Measurements from ENCODE around the gene POF1B.
"Not testable (repeated sequence)": the region's sequence is repeated elsewhere in the genome, so short reads cannot be mapped to it uniquely, and the experiment has no call there.

POF1B gene, protein sequence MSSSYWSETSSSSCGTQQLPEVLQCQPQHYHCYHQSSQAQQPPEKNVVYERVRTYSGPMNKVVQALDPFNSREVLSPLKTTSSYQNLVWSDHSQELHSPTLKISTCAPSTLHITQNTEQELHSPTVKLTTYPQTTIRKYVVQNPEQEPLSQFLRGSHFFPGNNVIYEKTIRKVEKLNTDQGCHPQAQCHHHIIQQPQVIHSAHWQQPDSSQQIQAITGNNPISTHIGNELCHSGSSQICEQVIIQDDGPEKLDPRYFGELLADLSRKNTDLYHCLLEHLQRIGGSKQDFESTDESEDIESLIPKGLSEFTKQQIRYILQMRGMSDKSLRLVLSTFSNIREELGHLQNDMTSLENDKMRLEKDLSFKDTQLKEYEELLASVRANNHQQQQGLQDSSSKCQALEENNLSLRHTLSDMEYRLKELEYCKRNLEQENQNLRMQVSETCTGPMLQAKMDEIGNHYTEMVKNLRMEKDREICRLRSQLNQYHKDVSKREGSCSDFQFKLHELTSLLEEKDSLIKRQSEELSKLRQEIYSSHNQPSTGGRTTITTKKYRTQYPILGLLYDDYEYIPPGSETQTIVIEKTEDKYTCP

DNA sequence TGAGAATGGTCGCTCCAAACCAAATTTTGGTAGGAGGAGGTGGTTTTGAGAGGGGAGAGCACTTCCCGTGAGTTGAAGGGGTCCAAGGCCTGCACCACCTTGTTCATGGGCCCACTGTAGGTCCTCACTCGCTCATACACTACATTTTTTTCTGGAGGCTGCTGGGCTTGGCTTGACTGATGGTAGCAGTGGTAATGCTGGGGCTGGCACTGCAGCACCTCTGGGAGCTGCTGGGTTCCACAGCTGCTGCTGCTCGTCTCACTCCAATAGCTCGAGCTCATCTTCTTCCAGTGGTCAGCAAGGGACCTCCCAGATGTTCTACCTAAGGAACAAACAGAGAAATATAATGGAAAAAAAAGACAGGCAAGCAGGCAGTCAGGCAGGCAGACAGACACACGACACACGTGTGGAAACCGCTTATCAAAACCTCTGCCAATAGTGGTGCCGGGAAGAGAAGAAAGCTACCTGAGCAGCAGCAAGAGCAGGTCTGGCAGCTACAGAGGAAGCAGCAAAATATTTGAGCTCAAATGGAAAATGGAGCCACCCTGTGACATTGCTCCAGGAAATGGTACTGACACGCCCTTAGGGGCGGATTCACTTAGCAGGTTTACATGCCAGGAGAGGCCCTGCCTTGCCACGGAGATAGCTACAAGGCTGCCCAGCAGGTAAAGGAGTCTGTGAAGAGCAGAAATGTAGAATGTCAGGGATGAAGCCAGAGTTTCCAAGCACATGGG, at the start of gene POF1B:
POF1B (minus strand) TSS at position 492 of the 734 bp plus-strand sequence; CDS start at position 281, 211 bp downstream.
- DNase-seq (ENCODE audit: low read depth in 3 of 3, low spot score in 1 of 3): no peak

DNA sequence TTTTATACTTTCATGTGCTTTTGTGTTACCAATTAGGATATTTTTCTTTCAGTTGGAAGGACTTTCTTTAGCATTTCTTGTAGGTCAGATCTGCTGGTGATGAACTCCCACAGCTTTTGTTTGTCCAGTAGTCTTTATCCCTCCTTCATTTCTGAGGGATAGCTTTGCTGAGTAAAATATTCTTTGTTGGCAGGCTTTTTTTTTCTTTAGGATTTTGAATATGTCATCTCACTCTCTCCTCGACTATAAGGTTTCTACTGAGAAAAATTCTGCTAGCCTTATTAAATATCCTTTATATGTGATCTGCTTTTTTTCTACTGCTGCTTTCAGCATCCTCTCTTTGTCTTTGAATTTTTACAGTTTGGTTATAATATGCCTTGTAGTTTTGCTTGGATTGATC, 49.6 kb upstream of the POF1B start:
- no peak for DNase-seq (ENCODE audit: low read depth in 3 of 3, low spot score in 1 of 3)

DNA sequence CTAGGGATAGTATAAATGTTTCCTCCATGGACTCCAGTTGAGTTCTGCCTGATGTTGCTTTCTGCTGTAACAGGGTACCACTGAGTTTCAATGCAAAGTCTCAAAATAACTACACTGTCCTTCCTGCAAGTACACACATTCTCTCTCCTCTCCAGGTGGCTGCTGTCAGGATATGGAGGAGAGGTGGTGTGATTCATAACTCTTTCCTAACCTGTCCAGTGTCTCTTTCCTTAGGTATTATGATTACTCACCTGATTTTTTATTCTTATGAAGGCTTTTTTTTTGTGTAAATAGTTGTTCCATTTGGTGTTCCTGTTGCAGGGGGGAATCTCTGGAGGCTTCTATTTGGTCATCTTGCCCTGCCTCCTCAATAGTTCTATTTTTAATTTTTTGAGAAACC, 39.8 kb upstream of the POF1B start:
- no peak for DNase-seq (ENCODE audit: low read depth in 3 of 3, low spot score in 1 of 3)

DNA sequence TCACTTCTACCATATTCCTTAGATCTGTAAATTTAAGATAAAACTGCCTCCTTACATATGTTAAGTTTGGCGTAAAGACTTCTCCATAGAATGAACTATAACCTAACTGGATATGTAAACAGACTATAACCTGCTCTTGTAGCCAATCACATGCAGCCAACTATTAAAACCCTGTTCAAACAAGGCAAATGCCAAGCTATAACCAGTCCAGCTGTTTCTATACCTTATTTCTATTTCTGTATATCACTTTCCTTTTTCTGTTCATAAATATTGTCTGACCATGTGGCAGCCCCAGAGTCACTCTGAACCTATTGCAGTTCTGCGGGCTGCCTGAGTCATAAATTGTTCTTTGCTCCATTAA, 12.4 kb upstream of the POF1B start:
- no peak for DNase-seq (ENCODE audit: low read depth in 3 of 3, low spot score in 1 of 3)

DNA sequence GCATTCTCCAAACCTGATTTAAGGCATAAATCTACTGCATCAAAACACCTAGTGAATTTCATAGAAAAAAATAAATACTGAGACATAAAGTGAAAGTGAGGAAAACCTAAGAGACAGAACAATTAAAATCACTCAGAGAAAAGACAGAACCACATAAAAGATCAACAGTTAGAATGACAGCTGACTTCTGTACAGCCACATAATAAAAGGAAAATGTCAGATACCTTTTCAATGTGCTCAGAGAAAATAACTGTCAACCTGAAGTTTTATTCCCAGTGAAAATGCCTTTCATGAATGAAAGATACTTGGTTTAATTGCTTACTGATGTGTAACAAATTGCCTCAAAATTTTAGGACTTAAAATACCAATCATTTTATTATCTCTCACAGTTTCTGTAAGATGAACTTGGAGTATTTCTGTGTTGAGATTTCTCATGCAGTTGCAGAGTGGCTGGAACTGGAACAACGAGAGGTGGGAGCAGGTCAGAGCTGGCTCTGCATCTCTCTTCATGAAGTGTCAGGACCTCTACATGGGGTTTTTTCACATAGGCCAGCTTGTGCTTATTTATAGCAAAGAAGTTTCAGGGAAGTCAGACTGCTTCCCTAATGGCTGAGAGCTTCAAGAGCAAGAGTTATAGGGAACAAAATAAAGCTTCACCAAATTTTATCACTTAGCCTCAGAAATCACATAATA, 11.9 kb upstream of the POF1B start:
- DNase-seq (ENCODE audit: low read depth in 3 of 3, low spot score in 1 of 3): no peak

DNA sequence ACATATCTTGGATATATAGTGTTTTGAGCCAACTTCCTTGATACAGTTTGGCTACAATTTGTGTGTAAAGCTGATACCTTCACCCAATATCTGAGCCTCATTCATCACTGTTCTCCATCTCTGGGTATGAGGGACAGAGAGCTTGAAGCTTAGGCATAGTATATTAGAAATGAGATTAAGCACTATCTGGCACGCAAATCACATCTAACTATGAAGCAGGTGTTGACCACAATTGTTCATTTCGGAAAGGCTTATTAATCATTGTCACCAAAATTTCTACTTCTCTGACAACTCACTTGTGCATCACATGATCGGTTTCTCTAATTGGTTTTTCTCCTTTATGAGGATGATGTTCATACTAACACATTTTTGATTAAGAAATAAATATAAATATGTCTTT, 2.1 kb upstream of the POF1B start:
- DNase-seq (ENCODE audit: low read depth in 3 of 3, low spot score in 1 of 3): no peak

DNA sequence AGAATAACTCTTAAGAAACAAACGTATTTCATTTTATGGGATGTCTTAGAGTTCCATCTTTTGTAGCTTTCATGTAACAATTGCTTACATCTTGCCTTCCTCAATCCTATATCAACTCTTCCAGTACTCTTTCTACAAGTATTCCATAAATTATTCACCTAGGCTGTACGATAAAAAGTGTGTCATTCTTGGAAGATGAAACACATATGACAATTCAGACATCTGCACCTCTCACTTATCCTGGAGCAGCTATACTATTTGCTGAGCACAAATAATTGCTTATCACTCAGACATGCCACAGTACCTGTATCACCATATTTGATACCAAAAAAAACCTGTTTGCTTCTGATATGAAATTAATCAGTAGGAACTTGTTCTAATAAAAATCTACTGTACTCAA, 1.0 kb downstream of the POF1B start:
- no peak for DNase-seq (ENCODE audit: low read depth in 3 of 3, low spot score in 1 of 3)

DNA sequence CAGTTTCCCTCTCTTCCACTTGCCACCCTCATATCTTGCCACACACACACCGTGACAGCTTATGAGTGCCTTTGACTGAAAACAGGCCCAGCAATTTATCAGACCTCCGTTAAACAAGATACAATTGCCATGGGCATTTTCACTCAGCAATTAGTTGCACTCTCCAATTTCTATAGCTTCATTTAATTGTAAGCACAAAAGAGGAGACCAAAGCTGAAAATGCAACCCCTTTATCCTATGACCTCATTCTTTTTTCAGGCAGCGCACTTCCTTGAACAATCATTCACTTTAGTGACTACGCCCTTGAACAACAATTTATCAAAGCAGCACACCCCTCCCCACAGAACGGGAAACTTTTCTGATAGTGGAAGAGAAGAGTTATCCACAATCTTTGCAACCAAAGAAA, 4.1 kb downstream of the POF1B start:
- DNase-seq (ENCODE audit: low read depth in 3 of 3, low spot score in 1 of 3): no peak

DNA sequence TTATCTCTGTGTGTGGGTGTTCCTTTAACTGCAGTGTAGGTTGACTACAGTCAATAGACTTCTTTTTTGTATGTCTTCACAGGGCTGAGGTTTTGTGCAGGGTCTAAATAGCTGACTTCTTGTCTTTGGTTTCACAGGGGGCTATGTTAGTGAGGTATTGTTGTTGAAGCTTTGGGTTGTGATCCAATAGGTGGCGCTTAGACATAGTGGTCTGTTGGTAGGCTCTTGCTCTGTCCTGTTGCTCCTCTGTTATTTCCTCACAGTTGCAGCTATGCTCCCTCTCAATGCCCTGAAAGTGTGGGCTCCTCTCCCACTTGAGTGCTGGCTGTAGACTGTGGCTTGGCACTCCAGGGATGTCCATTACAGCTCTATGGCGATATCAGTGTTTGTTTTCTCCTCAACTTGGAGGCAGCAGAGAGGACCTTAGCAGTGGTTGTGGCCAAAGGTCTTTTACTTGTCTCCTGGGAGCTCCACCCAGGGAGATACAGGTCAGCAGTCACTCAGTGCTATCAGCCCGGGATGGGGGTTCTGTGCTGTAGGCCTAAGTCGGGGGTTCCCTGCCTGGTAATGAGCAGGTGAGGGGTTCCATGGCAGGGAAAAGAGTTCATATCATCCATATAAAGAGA, 14.0 kb downstream of the POF1B start:
- DNase-seq (ENCODE audit: low read depth in 3 of 3, low spot score in 1 of 3): no peak

DNA sequence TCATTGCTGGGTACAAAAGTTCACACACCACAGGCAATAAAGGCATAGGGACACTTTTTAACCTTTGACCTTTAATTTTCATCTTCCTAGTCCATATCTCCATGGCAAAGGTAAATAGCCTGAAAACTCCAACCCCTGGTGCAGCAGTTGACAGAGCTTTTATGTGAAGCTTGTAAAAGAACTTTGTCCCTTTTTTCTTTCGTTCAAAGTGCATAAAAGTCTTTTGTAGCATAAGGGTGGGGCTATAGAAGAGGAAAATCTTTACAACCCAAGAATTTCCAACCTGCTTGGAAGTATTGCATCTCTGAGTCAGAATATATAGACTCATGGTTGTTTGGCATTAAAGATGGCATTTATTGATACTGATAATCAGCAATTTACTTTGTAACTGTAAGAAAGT, 20.4 kb downstream of the POF1B start:
- DNase-seq (ENCODE audit: low read depth in 3 of 3, low spot score in 1 of 3): no peak

DNA sequence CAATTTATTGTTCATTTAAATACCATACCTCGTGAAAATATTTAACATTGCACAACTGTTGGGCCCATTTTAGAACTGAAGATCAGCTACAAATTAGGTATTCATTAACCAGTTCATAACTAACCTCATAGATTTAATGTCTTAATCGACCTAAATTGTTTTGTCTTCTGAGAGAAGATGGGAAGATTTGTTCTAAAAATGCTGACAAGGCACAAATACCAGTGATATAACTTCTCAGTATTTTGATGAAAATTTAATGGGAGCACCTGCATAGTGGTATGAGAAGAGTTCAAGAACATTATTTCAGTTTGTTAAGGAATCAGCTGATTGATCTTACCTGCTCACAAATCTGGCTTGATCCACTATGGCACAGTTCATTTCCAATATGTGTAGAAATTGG, 33.9 kb downstream of the POF1B start:
- no peak for DNase-seq (ENCODE audit: low read depth in 3 of 3, low spot score in 1 of 3)

DNA sequence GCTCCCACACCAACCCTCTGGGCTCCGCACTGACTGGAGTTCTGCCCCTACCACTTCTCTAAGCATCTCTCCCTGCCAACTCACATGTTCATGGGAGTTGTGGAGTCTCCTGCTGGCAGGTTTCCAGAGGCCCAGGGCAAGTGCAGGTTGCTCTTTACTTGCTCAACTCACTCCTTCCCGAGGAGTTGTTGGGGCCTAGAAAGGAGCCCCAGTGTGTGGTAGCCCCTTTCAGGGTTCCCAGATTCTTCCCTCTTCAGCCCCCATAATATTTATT, 52.5 kb downstream of the POF1B start:
- no peak for DNase-seq (ENCODE audit: low read depth in 3 of 3, low spot score in 1 of 3)

DNA sequence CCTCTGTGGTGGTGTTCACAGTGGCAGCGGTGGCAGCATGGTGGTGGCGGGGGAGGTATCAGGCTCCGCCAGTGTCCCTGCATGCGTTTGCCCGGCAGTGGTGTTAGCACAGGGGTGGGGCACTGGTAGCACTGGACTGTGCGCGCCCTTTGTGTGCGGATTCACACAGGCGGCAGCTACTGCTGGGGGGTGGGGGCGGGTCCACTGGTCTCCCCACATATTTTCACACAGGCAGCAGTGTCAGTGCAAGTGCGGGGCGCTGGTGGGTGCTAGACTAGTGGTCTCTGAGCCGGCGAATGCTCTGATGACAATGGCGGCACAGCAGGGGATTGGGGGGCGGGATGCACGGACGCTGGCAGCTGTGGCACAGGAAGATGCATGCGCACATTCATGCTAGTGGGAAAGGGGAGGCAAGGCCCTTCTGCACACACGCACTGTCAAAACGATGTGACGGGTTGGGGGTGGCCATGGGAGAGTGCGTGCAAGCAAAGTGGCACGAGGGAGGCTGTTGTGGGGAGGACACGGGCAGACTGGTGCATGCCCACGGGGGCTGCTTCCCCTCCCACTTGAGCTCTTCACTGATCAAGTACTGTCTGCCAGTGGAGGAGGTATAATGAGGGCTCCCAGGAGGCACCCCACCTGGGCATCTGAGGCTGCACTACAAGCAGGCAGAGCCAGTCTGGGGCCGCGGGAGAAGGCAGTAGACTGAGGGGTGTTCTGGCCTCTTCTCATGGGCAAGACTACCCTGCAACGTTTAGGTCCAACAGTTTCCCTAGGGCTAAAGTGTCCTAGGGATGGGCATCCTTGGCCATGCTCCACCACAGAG, 53.0 kb downstream of the POF1B start:
- no peak for DNase-seq (ENCODE audit: low read depth in 3 of 3, low spot score in 1 of 3)

DNA sequence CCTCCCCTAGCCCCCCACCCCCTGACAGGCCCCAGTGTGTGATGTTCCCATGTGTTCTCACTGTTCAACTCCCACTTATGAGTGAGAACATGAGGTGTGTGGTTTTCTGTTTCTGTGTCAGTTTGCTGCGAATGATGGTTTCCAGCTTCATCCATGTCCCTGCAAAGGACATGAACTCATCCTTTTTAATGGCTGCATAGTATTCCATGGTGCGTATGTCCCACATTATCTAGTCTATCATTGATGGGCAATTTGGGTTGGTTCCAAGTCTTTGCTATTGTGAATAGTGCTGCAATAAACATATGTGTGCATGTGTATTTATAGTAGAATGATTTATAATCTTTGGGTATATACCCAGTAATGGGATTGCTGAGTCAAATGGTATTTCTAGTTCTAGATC, 68.1 kb downstream of the POF1B start:
- DNase-seq (ENCODE audit: low read depth in 3 of 3, low spot score in 1 of 3): not testable (repeated sequence)

DNA sequence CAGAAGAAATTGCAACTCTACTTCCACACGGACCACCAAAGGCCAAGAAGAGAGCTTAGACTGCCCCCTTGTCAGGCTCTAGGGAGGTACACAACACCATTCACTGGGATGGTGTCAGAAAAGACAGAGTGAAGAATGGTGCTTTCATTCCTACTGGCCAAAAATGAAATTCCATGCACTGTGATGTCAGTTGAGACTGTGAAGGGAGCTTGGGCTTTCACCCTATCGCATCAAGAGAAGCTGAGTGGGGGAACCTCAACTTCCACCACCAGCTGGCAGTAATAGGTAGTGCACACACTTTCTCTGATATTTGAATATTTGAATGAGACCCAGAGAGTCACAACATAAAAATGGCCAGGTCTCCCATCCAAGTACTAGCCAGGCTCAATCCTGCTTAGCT, 69.7 kb downstream of the POF1B start:
- DNase-seq (ENCODE audit: low read depth in 3 of 3, low spot score in 1 of 3): no peak

DNA sequence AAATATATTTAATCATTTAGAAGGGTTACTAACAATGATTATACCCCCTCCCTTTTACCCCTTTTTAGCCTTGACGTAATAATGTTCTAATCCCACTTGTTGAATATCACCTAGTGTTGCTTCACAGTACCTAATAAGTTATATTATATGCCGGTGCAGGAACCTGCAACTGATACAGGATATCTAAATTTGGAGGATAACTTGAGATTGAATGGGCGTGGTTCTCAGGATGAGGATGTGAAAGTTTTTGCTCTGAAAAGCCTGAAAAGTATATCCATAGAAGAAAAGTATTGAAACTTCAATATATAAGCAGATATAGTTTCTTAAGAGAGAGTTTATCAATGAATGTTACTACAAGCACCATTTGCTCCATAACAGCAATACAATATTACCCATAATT, 75.9 kb downstream of the POF1B start:
- DNase-seq (ENCODE audit: low read depth in 3 of 3, low spot score in 1 of 3): no peak

DNA sequence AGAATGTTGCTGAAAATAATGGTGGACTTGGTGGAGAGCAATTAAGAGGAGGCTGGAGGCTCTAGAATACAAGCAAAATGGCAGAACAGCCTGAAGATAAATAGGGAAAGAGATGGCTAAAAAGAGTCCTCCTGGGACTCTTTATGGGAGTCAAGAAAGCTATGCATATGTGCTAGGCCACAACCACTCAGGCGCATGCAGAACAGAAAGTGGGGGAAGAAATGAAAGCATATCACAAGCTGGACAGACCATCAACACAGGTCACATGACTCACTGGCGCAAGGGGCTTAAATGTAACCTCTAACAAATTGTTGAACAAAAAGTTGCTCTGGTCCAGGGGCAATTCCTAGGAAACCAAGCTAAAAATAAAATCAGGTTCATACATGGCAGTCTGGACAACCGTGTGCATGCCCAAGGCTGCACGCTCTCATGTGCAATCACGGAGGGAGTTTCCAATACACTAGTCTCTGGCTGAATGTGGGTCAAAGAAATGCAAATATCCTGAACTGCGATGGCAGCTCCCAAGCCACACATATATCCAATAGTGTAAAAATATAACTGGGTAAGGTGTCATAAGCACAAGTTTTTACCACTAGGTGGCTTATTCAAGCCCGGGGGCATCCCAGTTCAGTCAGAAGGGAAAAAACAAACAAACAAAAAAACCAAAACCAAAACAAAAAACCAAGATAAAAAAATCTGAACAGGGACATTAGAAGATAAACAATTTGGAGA, 90.3 kb downstream of the POF1B start:
- no peak for DNase-seq (ENCODE audit: low read depth in 3 of 3, low spot score in 1 of 3)

DNA sequence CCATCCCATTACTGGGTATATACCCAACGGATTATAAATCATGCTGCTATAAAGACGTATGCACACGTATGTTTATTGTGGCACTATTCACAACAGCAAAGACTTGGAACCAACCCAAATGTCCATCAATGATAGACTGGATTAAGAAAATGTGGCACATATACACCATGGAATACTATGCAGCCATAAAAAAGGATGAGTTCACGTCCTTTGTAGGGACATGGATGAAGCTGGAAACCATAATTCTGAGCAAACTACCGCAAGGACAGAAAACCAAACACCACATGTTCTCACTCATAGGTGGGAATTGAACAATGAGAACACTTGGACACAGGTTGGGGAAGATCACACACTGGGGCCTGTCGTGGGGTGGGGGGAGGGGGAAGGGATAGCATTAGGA, 94.2 kb downstream of the POF1B start:
- not testable (repeated sequence) for DNase-seq (ENCODE audit: low read depth in 3 of 3, low spot score in 1 of 3)

DNA sequence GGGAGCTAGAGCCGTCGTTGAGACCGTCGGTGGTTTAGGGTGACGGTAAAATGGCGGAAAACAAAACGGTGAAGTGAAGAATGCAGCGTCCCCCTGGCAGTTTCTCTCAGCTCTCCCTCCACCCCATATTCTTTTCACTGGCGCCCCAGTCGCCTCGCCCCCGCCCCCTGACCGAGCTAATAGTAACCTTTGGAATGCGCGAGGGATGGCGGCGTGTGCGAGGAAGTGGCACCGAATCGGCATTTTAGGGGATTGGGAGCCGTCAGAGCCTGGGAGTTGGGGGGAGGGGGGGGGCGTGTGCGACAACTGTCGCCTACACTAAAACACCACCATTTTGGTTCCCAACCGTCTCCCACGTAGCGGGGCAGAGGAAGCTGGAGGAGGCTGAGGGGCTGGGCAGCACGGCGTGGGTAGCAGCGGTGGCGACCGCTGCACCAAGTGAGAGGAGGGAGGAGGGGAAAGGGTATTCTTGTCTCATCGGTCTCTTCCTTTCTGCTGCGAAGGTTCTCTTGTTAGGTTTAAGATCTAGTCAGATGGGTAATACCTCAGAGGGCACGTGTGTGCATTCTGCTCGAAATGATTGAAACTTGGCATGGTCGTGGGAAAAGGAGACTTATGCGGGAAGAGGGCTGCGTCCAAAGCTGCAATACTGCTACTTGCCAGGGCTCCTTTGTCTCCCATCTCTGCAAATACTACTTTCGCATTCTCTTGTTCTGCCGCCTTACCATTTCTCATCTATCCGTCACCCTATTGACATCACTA, 134.8 kb downstream of the POF1B start:
- DNase-seq (ENCODE audit: low read depth in 3 of 3, low spot score in 1 of 3): no peak
